Measurements from ENCODE around the gene CAMSAP1.

- TF ChIP-seq POLR2A (IDR thresholded peaks at IDR 0.05) = no peak
- TF ChIP-seq, protein P1, sequence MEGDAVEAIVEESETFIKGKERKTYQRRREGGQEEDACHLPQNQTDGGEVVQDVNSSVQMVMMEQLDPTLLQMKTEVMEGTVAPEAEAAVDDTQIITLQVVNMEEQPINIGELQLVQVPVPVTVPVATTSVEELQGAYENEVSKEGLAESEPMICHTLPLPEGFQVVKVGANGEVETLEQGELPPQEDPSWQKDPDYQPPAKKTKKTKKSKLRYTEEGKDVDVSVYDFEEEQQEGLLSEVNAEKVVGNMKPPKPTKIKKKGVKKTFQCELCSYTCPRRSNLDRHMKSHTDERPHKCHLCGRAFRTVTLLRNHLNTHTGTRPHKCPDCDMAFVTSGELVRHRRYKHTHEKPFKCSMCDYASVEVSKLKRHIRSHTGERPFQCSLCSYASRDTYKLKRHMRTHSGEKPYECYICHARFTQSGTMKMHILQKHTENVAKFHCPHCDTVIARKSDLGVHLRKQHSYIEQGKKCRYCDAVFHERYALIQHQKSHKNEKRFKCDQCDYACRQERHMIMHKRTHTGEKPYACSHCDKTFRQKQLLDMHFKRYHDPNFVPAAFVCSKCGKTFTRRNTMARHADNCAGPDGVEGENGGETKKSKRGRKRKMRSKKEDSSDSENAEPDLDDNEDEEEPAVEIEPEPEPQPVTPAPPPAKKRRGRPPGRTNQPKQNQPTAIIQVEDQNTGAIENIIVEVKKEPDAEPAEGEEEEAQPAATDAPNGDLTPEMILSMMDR (IDR thresholded peaks at IDR 0.05) = no peak
Measured at GRCh38 chr9:135883410-135884089, 23.8 kb downstream of the CAMSAP1 start.
